ENCODE measurements around the gene CAV1.

Gene CAV1

DNA sequence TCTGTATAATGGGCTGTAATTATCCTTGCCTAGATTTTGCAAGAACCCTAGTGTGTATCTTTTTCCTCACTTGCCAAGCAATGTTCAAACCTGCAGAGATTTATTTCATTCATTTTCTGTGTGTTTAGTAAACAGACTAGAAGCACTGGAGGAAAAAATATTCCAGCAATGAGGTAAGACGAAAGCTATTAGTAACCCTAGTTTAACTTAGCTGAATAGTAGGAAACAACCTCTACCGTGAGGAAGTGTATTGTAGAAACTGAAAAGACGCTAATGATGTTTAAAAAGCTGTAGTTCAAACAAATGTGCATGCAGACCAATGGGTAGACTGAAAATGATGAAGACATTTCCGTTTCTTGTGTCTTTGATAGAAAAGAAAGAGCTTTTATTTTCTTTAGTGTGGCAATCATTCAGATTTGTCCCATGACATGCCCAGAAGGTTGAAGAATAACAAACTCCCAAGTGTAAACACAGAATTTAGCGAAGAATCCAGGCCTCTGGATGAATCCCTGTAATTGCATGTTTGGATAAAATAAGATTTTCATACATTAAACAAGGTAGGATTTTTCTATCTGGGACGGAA lies 20.7 kb downstream of the CAV1 start:
- no peak overlapping the region for H3K4me3 ChIP-seq (ENCODE audit: control insufficient read depth, low read depth, low read length)
- TF ChIP-seq, protein P1, sequence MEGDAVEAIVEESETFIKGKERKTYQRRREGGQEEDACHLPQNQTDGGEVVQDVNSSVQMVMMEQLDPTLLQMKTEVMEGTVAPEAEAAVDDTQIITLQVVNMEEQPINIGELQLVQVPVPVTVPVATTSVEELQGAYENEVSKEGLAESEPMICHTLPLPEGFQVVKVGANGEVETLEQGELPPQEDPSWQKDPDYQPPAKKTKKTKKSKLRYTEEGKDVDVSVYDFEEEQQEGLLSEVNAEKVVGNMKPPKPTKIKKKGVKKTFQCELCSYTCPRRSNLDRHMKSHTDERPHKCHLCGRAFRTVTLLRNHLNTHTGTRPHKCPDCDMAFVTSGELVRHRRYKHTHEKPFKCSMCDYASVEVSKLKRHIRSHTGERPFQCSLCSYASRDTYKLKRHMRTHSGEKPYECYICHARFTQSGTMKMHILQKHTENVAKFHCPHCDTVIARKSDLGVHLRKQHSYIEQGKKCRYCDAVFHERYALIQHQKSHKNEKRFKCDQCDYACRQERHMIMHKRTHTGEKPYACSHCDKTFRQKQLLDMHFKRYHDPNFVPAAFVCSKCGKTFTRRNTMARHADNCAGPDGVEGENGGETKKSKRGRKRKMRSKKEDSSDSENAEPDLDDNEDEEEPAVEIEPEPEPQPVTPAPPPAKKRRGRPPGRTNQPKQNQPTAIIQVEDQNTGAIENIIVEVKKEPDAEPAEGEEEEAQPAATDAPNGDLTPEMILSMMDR (conservative IDR thresholded peaks at IDR 0.05; ENCODE audit: control insufficient read depth, insufficient read depth, low read depth, low read length), result no peak
- DNase-seq (ENCODE audit: low read depth), result no peak

DNA sequence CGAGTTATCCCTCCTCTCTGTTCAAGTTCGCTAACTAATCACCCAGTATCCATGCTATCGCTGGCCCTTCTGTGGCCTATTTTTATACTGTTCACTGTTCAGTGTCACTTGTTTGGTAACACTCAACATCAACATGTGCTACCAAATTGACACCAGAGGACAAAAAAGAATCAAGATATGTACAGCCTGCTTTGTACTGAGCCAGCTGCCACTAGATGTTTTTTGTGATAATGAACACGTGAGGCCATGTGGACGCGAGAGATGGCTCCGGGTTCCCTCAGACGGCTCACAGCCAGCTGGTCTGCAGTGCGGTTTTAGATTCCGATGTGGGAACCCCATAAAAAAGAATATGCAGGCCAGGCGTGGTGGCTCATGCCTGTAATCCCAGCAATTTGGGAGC lies 21.2 kb downstream of the CAV1 start:
- H3K4me3 ChIP-seq (ENCODE audit: control insufficient read depth, low read depth, low read length), result no peak overlapping the region
- TF ChIP-seq, protein P1 (conservative IDR thresholded peaks at IDR 0.05; ENCODE audit: control insufficient read depth, insufficient read depth, low read depth, low read length), result no peak
- DNase-seq (ENCODE audit: low read depth), result no peak

DNA sequence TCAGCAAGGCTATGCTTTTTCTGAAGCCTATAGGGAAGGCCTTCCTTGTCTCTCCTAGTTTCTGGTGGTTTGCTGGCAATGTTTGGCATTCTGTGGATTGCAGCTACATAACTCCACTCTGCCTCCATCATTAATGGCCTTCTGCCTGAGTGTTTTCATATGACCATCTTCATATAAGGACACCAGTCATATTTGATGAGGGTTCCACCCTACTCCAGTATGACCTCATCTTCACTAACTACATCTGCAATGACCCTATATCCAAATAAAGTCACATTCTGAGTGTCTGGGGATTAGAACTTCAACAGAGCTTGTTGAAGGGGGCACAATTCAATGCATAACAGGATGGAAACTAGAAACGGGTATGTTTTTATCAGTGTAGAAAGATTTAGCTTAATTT lies 22.1 kb downstream of the CAV1 start:
- TF ChIP-seq, protein P1 (conservative IDR thresholded peaks at IDR 0.05; ENCODE audit: control insufficient read depth, insufficient read depth, low read depth, low read length), result no peak
- DNase-seq (ENCODE audit: low read depth), result peak; percentile 59
- H3K4me3 ChIP-seq (ENCODE audit: control insufficient read depth, low read depth, low read length), result no peak overlapping the region

DNA sequence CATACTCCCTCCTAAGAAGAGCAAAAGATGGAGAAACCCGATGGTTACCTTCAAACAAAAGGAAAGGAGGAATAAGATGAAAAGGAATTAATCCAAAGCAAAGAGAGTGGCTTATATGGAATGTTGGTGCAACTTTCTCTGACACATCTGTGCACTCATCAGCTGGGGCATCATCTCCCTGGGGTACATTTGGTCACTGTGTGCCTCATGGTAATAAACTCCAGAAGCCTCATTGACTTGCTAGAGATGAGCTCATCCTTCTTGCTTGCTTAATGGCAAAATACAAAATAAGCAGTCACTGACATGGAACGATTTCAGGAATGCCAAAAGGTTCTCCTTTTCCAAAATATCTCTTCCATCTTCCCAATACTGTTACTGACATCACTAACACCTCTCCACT lies 22.5 kb downstream of the CAV1 start:
- TF ChIP-seq, protein P1 (conservative IDR thresholded peaks at IDR 0.05; ENCODE audit: control insufficient read depth, insufficient read depth, low read depth, low read length), result no peak
- DNase-seq (ENCODE audit: low read depth), result peak; percentile 93
- H3K4me3 ChIP-seq (ENCODE audit: control insufficient read depth, low read depth, low read length), result no peak overlapping the region

DNA sequence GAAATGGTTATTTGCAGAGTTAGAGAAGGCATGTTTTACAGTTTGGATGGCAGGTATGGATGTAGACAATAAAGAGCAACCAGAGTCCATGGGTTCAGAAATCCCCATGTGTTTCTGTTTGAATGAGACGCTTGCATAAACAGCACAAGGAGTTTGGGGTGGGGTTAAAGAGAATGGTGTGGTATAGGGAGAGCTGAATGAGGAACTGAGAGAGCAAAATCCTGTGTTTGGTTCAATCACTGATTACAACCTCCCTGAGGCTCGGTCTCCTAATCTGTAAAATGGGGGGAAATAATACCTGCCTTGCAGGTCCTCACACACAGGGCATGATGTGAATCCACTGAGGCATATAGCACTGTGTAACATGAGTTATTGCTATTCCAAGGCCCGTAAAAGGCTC lies 23.7 kb downstream of the CAV1 start:
- H3K4me3 ChIP-seq (ENCODE audit: control insufficient read depth, low read depth, low read length), result no peak overlapping the region
- TF ChIP-seq, protein P1 (conservative IDR thresholded peaks at IDR 0.05; ENCODE audit: control insufficient read depth, insufficient read depth, low read depth, low read length), result no peak
- no peak for DNase-seq (ENCODE audit: low read depth)

DNA sequence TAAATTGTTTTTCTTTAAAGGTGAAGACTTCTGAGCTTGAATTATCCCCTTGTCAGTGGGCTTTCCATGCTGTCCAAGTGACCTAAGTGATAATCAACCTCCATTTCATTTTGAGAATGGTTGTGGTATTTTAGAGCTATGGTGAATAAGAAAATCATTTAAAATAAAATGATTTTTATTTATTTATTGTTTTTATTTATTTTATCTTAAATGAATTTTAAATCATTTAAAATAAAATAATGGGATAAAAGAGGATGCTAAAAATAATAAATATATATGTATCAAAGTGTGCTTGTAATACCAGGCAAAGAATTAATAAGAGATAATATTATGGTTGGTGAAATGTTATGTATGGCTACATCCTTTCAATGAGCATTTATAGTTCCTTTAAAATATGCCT lies 24.5 kb downstream of the CAV1 start:
- no peak overlapping the region for H3K4me3 ChIP-seq (ENCODE audit: control insufficient read depth, low read depth, low read length)
- DNase-seq (ENCODE audit: low read depth), result no peak
- TF ChIP-seq, protein P1 (conservative IDR thresholded peaks at IDR 0.05; ENCODE audit: control insufficient read depth, insufficient read depth, low read depth, low read length), result no peak

DNA sequence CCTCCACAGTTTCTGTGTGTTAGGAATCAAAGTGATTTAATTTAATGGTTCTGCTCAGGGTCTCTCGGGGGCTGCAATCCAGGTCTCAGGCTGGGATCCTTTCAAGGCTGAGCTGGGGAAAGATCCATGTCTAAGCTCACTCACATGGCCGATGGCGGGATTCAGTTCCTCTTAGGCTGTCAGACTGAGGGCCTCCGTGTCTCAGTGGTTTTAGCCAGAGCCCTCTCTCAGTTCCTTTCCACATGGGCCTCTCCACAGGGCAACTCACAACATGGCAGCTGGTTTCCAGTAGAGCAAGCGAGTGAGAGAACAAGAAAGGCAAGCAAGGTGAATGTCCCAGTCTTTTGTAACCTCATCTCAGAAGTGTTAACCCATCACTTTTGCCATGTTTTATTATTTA lies 26.9 kb downstream of the CAV1 start:
- no peak for DNase-seq (ENCODE audit: low read depth)
- TF ChIP-seq, protein P1 (conservative IDR thresholded peaks at IDR 0.05; ENCODE audit: control insufficient read depth, insufficient read depth, low read depth, low read length), result no peak
- H3K4me3 ChIP-seq (ENCODE audit: control insufficient read depth, low read depth, low read length), result no peak overlapping the region

All from fibroblast of mammary gland (primary cell).